ENCODE results near the gene AEBP1.

AEBP1 gene

GRCh38 chr7:44104860-44105771 lies 971 bp downstream of the AEBP1 start:
- DNase-seq (ENCODE audit: low read depth), result no peak

- no peak for DNase-seq (ENCODE audit: low read depth)
Observed at GRCh38 chr7:44105832-44106231, 1.7 kb downstream of the AEBP1 start.

GRCh38 chr7:44106311-44107065 lies 2.3 kb downstream of the AEBP1 start:
- no peak for DNase-seq (ENCODE audit: low read depth)

GRCh38 chr7:44107116-44107960 lies 3.2 kb downstream of the AEBP1 start:
- DNase-seq (ENCODE audit: low read depth), result no peak

- no peak for DNase-seq (ENCODE audit: low read depth)
Observed at GRCh38 chr7:44107961-44108767, 4.0 kb downstream of the AEBP1 start.

GRCh38 chr7:44108768-44109750 lies 4.9 kb downstream of the AEBP1 start:
- DNase-seq (ENCODE audit: low read depth), result no peak

- DNase-seq (ENCODE audit: low read depth), result no peak
Observed at GRCh38 chr7:44109991-44110390, 5.8 kb downstream of the AEBP1 start.

GRCh38 chr7:44110719-44111635 lies 6.8 kb downstream of the AEBP1 start:
- no peak for DNase-seq (ENCODE audit: low read depth)

GRCh38 chr7:44111761-44112160 lies 7.6 kb downstream of the AEBP1 start:
- no peak for DNase-seq (ENCODE audit: low read depth)

GRCh38 chr7:44112231-44112996 lies 8.3 kb downstream of the AEBP1 start:
- no peak for DNase-seq (ENCODE audit: low read depth)

GRCh38 chr7:44112997-44113763 lies 9.0 kb downstream of the AEBP1 start:
- no peak for DNase-seq (ENCODE audit: low read depth)

- DNase-seq (ENCODE audit: low read depth), result no peak
Observed at GRCh38 chr7:44113764-44114354, 9.7 kb downstream of the AEBP1 start.

GRCh38 chr7:44114586-44115310 lies 10.6 kb downstream of the AEBP1 start:
- no peak for DNase-seq (ENCODE audit: low read depth)

GRCh38 chr7:44116087-44116788 lies 12.1 kb downstream of the AEBP1 start:
- no peak for DNase-seq (ENCODE audit: low read depth)

- DNase-seq (ENCODE audit: low read depth), result no peak
Observed at GRCh38 chr7:44116789-44117666, 12.9 kb downstream of the AEBP1 start.

All from HS-27A (cell line).